ENCODE data around the gene PTGDR2.

The PTGDR2 gene

GRCh38 chr11:60847281-60847680 lies 8.5 kb downstream of the PTGDR2 start:
- no peak for TF ChIP-seq MYC (IDR thresholded peaks at IDR 0.05; ENCODE audit: low read depth, low read length)
- no peak for TF ChIP-seq POLR2A (IDR thresholded peaks at IDR 0.05; ENCODE audit: extremely low read depth, insufficient read length)
- TF ChIP-seq MAX (IDR thresholded peaks at IDR 0.05; ENCODE audit: low read depth, low read length), result no peak
- TF ChIP-seq, protein P1, sequence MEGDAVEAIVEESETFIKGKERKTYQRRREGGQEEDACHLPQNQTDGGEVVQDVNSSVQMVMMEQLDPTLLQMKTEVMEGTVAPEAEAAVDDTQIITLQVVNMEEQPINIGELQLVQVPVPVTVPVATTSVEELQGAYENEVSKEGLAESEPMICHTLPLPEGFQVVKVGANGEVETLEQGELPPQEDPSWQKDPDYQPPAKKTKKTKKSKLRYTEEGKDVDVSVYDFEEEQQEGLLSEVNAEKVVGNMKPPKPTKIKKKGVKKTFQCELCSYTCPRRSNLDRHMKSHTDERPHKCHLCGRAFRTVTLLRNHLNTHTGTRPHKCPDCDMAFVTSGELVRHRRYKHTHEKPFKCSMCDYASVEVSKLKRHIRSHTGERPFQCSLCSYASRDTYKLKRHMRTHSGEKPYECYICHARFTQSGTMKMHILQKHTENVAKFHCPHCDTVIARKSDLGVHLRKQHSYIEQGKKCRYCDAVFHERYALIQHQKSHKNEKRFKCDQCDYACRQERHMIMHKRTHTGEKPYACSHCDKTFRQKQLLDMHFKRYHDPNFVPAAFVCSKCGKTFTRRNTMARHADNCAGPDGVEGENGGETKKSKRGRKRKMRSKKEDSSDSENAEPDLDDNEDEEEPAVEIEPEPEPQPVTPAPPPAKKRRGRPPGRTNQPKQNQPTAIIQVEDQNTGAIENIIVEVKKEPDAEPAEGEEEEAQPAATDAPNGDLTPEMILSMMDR (IDR thresholded peaks at IDR 0.05; ENCODE audit: low read depth, low read length), result no peak
- no peak overlapping the region for H3K4me3 ChIP-seq (ENCODE audit: low read depth, low read length)
- no peak for DNase-seq (ENCODE audit: low read depth)

GRCh38 chr11:60845338-60845737 lies 10.4 kb downstream of the PTGDR2 start:
- no peak for DNase-seq (ENCODE audit: low read depth)
- peak overlapping the region; percentile 95 for H3K4me3 ChIP-seq (ENCODE audit: low read depth, low read length)
- no peak for TF ChIP-seq MYC (IDR thresholded peaks at IDR 0.05; ENCODE audit: low read depth, low read length)
- TF ChIP-seq, protein P1 (IDR thresholded peaks at IDR 0.05; ENCODE audit: low read depth, low read length), result no peak
- TF ChIP-seq MAX (IDR thresholded peaks at IDR 0.05; ENCODE audit: low read depth, low read length), result no peak
- no peak for TF ChIP-seq POLR2A (IDR thresholded peaks at IDR 0.05; ENCODE audit: extremely low read depth, insufficient read length)

GRCh38 chr11:60844870-60845221 lies 10.9 kb downstream of the PTGDR2 start:
- peak overlapping the region; percentile 95 for H3K4me3 ChIP-seq (ENCODE audit: low read depth, low read length)
- TF ChIP-seq, protein P1 (IDR thresholded peaks at IDR 0.05; ENCODE audit: low read depth, low read length), result no peak
- no peak for TF ChIP-seq MAX (IDR thresholded peaks at IDR 0.05; ENCODE audit: low read depth, low read length)
- no peak for TF ChIP-seq POLR2A (IDR thresholded peaks at IDR 0.05; ENCODE audit: extremely low read depth, insufficient read length)
- TF ChIP-seq MYC (IDR thresholded peaks at IDR 0.05; ENCODE audit: low read depth, low read length), result no peak
- no peak for DNase-seq (ENCODE audit: low read depth)

DNA sequence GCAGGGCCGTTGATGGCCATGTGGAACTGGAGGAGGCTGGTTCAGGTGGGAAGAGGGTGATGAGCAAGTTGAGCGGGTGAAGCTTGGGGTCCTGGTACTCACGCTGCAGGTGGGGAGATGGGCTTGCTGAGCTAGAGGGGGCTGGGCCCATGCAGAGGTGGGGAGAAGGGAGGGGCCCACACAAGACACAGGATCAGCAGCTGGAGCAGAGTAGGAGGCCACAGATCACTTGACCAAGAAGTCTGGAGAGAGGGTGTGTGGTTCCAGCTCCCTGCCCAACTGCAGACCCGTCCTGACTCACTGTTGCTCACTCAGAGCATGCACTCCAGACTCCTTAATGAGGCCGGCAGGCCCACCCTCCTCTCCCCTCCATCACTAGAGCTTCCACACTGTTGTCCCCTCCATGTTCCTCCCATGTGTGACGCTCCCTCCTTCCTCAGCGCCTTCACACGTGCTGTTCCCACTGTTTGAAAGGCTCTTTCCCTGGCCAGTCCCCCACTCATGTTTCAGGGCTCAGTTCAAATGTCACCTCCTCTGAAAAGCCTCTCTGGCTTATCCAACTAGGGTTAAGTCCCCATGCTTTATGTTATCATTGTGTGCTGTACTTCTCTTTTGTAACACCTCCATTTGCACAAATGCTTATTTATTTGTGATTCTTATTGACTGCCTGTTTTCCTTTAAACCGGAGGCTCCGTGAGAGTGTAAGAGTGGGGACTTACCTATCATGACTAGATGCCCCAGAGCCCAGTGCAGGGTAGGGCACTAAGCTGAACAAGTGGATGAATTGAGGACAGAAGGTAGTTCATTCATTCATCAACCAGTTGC lies 11.5 kb downstream of the PTGDR2 start:
- DNase-seq (ENCODE audit: low read depth), result peak; percentile 30
- peak overlapping the region; percentile 95 for H3K4me3 ChIP-seq (ENCODE audit: low read depth, low read length)
- TF ChIP-seq, protein P1 (IDR thresholded peaks at IDR 0.05; ENCODE audit: low read depth, low read length), result no peak
- TF ChIP-seq MYC (IDR thresholded peaks at IDR 0.05; ENCODE audit: low read depth, low read length) (no peak), MAX (IDR thresholded peaks at IDR 0.05; ENCODE audit: low read depth, low read length) (no peak), POLR2A (IDR thresholded peaks at IDR 0.05; ENCODE audit: extremely low read depth, insufficient read length) (no peak)

DNA sequence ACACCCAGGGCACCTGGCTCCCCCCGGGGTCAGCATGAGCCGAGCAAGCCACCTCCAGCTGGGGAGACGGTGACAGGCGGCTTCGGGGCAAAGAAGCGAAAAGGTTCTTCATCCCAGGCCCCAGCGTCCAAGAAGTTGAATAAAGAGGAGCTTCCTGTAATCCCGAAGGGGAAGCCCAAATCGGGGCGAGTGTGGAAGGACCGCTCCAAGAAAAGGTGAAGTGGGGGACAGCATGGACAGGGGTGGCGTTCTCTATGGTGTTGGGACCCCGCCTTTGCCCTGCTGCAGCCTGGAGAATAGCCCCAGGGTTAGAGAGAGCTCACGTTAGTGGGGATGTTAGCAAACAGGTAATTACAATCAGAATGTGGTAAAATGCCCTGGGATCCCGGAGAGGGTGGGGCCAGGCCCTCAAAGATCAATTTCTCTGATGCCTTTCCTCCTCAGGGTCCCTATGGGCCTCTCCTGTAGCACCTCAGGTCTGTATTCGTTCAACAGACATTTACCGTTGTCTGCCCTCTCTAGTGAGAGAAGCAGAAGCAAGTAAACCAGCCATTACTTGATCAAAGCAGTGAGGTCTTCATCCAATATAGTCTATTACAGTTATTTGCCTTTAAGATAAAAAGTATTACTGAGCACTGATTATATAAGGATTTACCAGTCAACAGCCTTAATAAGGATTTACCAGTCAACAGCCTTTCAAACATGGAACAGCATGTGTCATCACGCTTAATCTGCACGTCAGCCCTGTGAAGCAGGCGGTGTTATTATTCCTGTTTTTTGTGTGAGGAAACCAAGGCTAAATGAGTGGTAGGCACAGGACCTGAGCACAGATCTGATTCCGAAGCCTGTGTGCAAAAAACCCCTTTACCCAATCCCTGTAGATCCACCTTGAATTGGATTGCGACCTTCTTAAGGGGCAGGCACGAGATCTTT lies 12.8 kb downstream of the PTGDR2 start:
- peak; percentile 33 for DNase-seq (ENCODE audit: low read depth)
- peak overlapping the region; percentile 95 for H3K4me3 ChIP-seq (ENCODE audit: low read depth, low read length)
- TF ChIP-seq MAX (IDR thresholded peaks at IDR 0.05; ENCODE audit: low read depth, low read length), result peak; percentile 58; the same call in 1 of the 2 replicates
- TF ChIP-seq MYC (IDR thresholded peaks at IDR 0.05; ENCODE audit: low read depth, low read length), result no peak

Data from NB4 (cell line).